Activated CD4-positive, CD25-positive, alpha-beta regulatory T cell treated with anti-CD3 and anti-CD28 coated beads, Interleukin-2, amount 50 U/mL, for 24 hours (primary cell): ENCODE results near the gene ZFAND4.
"Not testable (repeated sequence)": the region's sequence is repeated elsewhere in the genome, so short reads cannot be mapped to it uniquely, and the experiment has no call there.

Experiments used
- ATAC-seq, 2 donors: fragments of 150-1000 bp; cut with Tn5 transposase; one replicate each; pipeline ENCODE4 v1.10.0; 2021; ENCODE audit warnings: mild to moderate bottlenecking in 1 of 2, moderate library complexity in 1 of 2

Gene ZFAND4

DNA sequence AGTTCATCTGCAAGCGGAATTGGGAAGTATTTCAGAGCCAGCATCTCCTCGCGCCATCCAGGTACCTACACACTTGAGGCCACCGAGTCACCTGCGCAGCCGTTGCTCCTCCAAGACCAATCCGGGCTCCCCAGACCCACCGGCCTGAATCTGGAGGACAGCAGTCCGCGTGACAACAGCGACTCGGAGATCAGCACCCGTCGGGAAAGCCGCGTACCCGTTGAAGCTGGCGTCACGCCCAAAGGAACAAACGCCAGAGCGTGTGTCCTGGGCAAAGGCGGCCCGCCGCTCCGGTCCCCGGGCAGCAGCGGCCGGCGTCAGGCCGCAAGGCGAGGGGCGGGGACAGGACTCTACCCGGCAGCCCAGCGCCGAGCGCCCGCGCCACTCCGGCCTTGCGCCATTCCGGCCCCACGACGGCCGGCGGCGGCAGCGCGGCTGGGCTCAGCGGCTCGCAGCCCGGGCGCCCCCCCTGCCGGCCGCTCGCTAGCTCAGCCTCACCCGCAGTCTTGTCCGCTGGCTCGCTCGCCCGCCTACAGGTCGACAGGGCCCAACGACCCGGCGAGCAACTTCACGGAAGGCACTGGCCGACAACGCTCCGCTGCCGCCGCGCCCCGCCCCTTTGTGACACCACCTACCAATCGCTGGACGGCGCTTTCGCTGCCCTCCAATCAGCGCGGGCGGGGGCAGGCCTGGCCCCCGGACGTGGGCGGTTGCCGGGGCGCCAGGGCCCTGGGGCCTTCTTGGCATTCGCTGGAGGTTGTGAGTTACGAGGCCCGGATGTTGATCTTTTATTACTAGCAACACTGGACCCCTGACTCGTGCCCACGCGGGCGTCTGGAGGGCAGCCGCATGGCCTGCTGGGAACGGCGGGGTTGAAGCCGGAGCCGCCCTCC lies at the start of gene ZFAND4:
Gene ZFAND4 (minus strand): TSS at position 592 of the 893 bp plus-strand sequence. CDS start 9,047 bp downstream, outside the sequence.
- peak; percentile 93 to 98 for ATAC-seq

DNA sequence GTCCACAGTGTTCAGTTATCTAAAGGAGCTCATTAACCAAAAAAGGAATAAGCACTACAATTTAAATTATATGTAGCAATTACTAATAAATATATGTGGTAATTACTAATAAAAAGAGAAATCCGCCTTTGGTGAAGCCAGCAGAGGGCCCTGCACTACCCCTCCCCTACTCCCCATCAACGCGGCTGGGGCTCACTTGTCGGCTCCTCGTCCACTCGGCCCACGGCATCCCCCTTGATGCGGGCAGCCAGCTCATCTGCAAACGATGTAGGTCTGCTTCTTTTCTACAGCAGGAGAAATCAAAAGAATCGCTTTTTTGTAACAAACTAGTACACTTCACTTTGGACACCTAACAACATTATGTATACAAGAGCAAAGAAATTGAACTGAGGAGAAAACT lies 48.9 kb upstream of the ZFAND4 start:
- not testable (repeated sequence) for ATAC-seq

DNA sequence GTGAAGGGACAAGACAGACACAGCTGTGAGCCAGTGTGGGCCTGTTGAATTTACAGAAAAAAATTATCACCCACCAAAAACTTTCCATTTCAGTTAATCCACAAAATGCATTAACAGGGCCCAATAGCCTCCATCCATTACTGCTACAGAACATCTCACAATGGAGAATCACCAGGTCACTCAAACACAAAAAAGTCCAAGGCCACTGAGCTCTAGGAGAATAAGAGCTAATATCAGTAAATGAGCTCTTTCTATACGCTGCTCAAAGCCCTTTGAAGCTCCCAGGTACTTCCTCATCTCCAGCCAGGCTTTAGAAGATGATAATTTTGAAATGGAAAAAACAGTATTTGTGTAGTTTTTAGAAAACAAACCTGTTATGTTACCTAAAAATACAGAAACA lies 45.1 kb upstream of the ZFAND4 start:
- not testable (repeated sequence) for ATAC-seq

DNA sequence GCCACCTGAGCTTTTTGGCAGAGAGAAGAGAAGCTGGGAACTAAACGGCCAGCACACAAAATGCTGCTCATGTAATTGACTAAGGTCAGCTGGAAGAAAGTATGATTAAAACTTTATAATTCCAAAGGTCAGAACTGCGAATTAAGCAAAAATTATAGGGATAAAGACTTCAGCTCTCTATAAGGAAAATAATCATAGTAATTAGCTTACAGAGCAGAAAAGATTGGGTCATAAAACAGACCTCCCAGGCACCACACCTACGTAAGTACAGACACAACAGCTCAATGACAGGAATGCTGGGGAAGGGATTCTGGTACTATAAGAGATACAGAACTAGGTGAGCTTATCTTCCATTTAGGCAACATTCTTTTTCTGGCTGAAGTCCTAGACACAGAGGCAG lies 44.5 kb upstream of the ZFAND4 start:
- not testable (repeated sequence) for ATAC-seq

DNA sequence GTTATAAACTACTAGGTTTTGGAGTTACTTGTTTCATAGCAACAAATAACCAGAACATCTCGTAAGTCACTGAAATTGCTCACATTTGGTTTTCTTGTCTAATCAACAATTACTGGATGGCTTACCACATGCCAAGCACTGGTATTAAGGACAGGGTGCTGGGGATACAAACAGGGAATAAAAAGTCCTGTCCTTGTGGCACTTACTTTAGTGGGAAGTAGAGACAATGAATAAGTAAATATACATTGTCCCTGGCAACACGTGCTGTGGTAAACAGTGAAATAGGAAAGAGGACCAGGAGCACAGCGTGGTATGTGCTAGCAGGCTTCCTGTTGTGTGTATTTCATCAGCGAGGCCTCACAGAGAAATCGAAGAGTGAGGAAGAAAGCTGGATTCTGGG lies 38.7 kb upstream of the ZFAND4 start:
- not testable (repeated sequence) for ATAC-seq

DNA sequence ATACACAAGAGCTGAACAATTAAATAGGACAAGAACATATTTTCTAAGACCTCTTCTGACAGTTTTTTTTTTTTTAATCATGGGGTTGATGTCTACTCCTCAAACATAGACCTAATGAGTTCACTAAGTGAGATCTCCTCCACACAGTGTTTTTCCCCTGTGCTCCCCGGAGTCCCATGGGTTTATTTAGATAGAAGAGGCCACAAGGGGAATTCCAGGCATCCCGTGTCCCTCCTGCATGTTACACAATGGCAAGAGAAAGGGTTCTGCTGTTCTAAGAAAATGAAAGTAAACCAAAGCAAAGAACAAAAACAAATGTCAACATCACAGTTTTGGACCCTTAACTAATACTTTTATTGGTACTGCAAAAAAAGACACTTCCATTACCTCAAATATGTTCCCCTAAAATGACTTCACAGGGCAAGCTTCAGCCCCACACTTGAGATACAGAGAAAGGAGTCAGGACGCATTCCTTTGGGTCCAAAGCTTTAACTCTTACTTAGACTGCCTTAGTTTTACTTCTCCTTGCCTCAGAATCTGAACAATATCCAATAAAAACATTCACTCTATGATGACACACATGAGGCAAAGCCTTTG lies 37.7 kb upstream of the ZFAND4 start:
- not testable (repeated sequence) for ATAC-seq

DNA sequence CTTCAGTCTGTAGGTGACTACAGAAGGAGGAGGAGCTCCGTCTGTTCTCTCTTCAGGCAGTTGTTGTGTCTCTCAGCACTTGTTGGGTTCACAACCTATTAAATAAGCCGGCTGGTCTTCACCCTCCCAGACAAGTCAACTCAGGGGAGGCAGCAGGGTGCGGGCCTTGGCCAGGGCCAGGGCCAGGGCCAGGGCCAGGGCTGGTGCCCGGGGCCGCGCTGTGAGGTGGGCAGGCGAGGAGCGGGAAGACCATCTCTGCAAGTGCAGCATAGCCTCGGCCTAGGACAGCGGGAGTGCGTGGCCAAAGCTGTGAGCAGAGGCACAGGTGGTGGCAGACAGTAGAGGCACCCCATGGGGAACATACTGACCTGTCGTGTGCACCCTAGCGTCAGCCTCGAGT lies 5.9 kb upstream of the ZFAND4 start:
- ATAC-seq: not testable (repeated sequence)

DNA sequence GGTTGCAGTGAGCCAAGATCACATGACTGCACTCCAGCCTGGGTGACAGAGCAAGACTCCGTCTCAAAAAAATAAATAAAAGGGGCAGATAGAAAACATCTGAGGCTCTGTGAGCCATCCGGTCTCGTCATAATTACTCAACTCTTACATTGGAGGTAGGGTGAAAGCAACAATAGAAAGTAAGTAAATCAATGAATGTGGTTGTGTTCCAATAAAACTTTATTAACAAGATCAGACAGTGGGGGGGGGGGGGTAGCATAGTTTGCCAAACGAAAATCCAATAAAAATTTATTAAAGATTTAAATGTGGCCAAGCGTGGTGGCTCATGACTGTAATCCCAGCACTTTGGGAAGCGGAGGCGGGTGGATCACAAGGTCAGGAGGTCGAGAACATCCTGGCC lies 2.8 kb upstream of the ZFAND4 start:
- no peak for ATAC-seq

DNA sequence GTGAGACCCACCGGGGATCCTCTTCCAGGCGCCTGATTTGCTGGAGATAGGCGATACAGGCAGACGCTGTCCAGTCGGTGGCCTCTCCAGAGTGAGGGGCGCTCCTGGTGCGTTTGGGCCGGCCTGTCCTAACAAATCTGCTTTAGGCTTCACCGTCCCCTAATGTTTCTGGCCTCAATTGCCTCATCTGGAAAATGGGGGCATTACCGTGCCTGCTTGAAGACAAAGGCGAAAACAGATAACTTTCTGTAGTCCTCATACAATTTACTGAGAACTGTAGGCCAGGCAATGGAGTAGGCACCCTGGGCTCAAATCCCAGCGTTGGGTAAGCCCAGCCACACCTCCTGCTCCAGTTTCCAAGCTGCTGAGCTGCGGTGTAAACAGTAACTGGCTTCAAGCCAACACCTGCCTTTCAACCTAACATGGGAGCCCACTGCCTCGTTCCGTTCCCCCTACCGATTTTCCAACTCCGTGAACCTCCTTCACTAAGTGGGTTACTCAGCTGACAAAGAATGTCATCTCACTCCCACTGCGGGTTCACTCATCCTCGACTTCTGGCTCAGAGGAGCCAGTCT lies 589 bp upstream of the ZFAND4 start:
- ATAC-seq: no peak

DNA sequence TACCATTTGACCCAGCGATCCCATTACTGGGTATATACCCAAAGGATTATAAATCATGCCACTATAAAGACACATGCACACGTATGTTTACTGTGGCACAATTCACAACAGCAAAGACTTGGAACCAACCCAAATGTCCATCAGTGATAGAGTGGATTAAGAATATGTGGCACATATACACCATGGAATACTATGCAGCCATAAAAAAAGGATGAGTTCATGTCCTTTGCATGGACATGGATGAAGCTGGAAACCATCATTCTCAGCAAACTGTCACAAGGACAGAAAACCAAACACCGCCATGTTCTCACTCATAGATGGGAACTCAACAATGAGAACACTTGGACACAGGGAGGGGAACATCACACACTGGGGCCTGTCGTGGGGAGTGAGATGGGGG lies 1.3 kb downstream of the ZFAND4 start:
- not testable (repeated sequence) for ATAC-seq

DNA sequence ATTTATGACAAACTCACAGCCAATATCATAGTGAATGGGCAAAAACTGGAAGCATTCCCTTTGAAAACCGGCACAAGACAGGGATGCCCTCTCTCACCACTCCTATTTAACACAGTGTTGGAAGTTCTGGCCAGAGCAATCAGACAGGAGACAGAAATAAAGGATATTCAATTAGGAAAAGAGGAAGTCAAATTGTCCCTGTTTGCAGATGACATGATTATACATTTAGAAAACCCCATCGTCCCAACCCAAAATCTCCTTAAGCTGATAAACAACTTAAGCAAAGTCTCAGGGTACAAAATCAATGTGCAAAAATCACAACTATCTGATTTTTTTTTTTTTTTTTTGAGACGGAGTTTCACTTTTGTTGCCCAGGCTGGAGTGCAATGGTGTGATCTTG lies 2.7 kb downstream of the ZFAND4 start:
- not testable (repeated sequence) for ATAC-seq

DNA sequence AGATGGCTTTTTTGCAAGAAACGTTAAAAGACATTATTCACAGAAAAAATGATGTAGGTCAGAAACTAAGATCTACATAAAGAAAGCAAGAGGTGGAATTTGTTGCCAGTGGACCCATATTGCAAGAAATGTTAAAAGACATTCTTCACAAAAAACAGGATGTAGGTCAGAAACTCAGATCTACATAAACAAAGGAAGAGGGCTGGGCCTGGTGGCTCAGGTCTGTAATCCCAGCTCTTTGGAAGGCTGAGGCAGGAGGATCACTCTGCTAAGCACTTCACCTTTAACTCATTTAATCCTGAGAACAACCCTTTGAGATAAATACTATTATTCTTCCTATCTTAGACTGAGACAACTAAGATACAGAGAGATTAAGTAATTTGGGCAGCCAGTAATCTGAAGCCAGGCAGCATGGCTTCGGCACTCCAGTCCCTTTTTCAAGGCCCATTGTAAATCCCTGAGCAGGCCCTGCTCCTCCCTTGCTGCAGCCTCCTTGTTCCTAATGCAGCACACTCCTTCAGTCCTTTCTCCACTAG lies 11.6 kb downstream of the ZFAND4 start:
- ATAC-seq: no peak

DNA sequence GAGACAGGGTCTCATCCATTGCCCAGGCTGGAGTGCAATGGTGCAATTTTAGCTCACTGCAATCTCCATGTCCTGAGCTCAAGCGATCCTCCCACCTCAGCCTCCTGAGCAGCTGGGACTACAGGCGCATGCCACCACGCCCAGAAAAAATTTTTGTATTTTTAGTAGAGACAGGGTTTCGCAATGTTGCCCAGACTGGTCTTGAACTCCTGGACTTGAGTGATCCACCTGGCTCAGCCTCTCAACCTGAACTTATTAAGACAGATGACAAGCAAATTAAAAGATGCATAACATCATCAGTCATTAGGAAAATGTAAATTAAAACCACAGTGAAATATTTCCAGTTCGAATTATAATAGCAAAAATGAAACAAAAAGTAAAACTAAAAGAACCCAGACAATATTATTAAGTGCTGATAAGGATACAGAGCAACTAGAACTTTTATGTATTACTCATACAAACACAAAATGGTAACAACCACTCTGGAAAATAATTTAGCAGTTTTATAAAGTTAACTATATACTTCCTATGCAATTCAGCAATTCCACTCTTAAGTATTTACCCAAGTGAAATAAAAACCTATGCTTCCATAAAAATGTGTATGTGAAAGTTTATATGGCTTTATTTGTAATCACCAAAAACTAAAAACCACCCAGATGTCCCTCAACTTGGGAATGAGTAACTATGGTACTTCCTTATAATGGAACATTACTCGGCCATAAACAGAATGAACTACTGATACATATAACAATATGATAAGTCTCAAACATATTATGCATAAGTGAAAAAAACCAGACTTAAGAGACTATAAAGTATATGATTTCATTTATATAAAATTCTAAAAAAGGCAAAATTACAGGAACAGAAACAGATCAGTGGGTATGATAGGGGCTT lies 15.3 kb downstream of the ZFAND4 start:
- peak; percentile 91 to 92 for ATAC-seq

DNA sequence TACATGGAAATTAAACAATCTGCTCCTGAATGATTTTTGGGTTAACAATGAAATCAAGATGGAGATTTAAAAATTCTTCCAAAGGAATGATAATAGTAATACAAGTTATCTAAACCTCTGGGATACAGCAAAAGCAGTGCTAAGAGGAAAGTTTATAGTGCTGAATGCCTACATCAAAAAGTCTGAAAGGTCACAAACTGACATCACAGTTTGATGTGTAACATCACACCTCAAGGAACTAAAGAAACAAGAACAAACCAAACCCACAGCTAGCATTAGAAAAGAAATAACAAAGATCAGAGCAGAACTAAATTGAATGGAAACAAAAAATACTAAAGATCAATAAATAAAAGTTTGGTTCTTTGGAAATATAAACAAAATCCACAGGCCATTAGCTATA lies 17.4 kb downstream of the ZFAND4 start:
- ATAC-seq: no peak

DNA sequence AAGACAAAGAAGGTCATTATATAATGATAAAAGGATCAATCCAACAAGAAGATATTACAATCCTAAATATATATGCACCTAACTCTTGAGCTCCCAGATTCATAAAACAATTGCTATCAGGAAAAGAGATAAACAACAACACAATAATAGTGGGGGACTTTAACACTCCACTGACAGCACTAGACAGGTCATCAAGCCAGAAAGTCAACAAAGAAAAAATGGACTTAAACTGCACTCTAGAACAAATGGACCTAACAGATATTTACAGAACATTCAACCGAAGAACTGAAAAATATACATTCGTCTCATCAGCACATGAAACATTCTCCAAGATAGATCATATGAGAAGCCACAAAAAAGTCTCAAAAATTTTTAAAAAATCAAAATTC lies 17.8 kb downstream of the ZFAND4 start:
- not testable (repeated sequence) for ATAC-seq

DNA sequence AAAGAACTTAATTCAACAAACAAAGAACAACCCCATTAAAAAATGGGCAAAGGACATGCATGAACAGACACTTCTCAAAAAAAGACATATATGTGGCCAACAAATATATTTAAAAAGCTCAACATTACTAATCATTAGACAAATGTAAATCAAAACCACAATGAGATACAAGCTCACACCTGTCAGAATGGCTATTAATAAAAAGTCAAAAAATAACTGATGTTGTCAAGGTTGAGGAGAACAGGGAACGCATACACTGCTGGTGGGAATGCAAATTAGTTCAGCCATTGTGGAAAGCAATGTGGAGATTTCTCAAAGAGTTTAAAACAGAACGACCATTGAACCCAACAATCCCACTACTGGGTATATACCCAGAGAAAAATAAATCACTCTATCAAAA lies 19.1 kb downstream of the ZFAND4 start:
- no peak for ATAC-seq

DNA sequence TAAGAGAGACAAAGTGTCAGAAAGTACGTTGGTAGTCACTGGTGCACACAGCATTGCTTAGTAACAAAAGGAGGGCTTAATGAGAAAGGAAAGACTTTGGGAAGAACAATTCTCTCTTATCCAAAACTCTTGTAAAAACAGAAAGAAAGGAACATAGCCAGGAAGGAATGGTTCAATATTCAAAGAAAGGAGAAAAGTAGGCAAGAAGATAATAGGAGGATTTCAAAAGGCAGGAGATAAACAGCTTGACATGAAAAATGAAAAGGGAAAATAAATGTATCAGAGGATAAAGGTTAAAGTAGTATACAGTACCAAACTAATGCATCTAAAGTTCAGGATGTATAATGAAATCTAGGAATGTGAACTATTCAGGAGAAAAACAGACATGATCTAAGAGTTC lies 20.1 kb downstream of the ZFAND4 start:
- ATAC-seq: no peak

DNA sequence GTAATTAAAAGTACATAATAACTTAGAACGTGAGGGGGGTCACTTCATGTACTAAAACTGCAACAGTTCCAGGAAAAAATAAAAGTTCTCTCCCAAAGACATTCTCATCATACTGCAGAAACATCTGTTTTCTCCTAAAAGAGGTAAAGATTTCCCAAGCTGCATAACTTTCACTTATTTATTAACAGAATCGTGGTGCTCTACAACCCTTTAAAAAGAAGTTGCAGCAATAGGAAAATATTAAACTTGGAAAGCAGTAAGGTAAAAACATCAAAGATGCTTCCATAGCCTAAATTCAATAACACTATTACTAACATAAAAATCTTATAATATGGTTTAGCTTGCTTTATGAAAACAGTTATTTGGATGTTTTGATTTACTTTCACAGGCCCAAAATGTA lies 23.3 kb downstream of the ZFAND4 start:
- ATAC-seq: no peak

DNA sequence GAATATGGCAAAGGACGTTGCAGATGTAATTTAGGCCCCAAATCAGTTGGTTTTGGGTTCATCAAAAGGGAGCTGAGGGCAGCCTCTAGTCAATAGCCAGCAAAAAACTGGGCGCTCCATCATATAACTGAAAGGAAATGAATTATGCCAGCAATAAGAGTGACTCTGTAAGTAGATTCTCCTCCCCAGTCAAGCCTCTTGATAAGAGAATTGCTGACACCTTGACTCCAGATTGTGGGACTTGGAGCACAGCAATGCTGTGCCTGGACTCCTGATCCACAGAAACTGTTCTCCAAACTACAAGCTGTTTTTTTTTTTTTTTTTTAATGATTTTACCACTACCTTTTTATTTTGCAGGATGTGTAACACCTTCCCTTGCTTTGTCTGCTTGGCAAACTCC lies 25.5 kb downstream of the ZFAND4 start:
- ATAC-seq: no peak

DNA sequence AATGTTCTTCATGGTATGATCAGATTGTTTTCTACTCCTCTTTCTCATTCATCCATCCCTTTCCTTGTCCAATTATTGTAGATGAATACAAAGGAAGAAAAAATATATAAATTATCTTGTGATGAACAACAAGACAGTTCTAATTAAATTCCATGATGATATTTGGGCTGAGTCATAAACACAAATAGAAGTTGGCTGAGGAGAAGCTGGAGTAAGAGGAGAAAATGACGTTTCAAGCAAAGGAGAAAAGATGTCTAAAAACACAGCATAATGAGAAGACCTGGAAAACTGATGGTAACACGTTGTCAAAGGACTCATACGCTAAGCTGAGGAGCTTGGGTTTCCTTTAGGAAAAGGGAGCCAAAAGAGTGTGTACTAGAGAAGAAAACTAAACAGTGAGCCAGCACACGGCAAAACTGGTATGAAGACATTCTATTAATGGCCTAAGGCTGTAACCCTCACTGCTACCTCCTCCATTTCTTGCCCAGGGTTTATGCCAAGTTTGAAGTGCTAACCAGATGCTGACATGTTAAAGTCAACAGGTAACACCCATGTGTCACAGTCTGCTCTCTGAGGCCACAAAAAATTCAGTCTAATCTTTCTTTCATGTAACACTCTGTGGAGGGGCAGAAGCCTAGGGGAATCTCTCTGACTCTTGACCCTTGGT lies 26.1 kb downstream of the ZFAND4 start:
- ATAC-seq: no peak

DNA sequence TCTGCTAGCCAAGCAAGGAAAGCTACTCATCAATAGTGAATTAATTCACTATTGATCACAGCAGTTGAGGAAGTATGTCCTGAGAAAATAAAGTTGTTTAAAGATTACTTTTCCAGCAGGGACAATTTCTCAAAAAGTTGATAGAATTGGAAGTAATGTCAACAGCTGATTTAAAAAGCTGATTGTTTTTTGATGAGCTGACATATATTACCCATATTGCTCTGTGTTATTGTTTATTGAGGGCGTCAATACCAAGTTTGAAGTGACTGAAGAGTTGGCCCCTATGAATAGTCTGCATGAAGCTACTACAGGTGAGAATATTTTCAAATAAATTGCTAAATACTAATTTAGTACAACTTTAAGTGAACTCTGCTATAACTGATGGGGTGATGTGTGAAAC lies 28.0 kb downstream of the ZFAND4 start:
- ATAC-seq: no peak

DNA sequence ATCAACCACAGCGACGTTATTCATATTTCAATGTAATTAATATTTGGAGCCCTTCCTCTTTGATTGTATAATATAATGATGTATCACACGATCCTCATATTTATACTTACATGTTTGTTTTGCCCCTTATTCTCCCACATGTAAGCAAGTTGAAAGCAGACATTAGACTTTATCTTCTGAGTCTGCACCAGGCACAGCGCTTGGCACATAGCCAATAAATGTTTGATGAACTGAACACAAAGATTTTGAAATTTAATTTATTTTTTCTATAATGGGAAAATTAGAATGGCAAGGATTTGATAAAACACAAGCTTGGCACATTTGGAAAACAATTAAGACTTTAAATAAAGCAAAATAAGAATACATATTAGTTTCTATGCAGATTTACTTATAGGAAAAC lies 31.6 kb downstream of the ZFAND4 start:
- ATAC-seq: no peak
